BLaER1 treated with 17β-estradiol and CSF1 and Interleukin-3, amounts not matched to agents 10 nM and 100 nM (cell line): ENCODE data around the gene LIMS1.
A peak's percentile ranks its signal among the peaks of the same experiment; 100 is the strongest.

Experiments used
- H3K27ac ChIP-seq, 11 experiments: shearing (Covaris generic); formaldehyde crosslinking; 2 replicates each; pipeline ENCODE4 v1.8.1; 2022
- H3K27me3 ChIP-seq, 11 experiments: shearing (Covaris generic); formaldehyde crosslinking; 2 replicates each; pipeline ENCODE4 v1.8.1; 2022
- H3K36me3 ChIP-seq, 11 experiments: shearing (Covaris generic); formaldehyde crosslinking; 2 replicates each; pipeline ENCODE4 v1.8.1; 2022
- H3K4me1 ChIP-seq, 10 experiments: shearing (Covaris generic); formaldehyde crosslinking; 2 replicates each; pipeline ENCODE4 v1.8.1; 2022
- H3K4me2 ChIP-seq, 11 experiments: shearing (Covaris generic); formaldehyde crosslinking; 2 replicates each; pipeline ENCODE4 v1.8.1; 2022
- H3K4me3 ChIP-seq, 10 experiments: shearing (Covaris generic); formaldehyde crosslinking; 2 replicates each; pipeline ENCODE4 v1.8.1; 2022
- H3K9ac ChIP-seq, 11 experiments: shearing (Covaris generic); formaldehyde crosslinking; 2 replicates each; pipeline ENCODE4 v1.8.1; 2022
- H3K9me3 ChIP-seq, 11 experiments: shearing (Covaris generic); formaldehyde crosslinking; replicated peaks in 1 of 11; 2 replicates each; pipeline ENCODE4 v1.8.1; 2022
- H4K20me1 ChIP-seq, 11 experiments: shearing (Covaris generic); formaldehyde crosslinking; 2 replicates each; pipeline ENCODE4 v1.8.1; 2022
- Cebpa-rat ChIP-seq, 11 experiments: shearing (Covaris generic); IDR thresholded peaks; 2 replicates each; pipeline ENCODE4 v1.8.1; 2022

The LIMS1 gene

DNA sequence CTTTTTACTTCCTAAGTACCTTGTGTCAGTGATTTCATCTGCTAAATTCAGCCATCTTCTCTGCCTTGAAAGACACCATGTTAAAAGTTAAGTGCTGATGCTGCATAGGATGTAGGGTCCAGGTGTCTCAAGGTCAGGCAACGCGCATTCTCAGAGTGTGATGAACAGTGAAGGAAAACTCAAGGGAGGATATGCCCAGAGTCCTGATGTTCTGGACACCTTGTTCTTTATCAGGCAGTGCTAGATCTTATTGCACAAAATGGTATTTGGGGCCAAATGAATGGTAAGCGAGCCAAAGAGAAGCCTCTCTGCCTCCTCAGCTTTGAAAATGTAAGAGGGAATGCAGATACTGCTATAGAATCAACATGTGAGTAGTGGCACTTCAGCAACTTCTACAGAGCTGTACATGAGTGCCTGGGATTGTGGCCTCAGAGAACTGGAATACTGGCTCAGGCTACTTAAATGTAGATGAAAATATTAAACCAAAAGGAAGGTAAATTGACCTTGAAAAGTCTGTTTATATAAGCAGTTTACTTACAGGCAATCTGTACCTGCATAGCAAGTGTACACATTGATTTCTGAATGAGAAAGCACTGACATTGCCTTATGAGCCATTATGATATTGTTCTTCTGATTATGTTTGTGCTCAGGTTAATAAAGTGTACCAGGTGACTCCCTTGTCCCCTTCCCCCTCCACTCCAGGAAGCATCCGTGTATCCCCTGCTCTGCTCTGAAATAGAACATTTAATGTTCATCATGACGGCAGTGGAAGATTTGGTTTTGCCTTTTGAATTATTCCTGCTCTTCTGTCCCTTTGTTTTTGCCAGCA is 98.3 kb downstream of the LIMS1 start:
- peaks cover 0 to 4% (median 0%) of the 10 kb centered on the region in 11 experiments; a peak in 3 of 22 replicates for H3K36me3 ChIP-seq
- no peaks in the 10 kb centered on the region; a peak in 1 of 22 replicates for H3K9me3 ChIP-seq
- peak overlapping the region in 10 of 11 experiments; percentile 32 to 68 (median 48); a peak in 12 of 22 replicates for H3K4me2 ChIP-seq
- no peaks in the 10 kb centered on the region for H3K27me3 ChIP-seq
- TF ChIP-seq Cebpa-rat (IDR thresholded peaks at IDR 0.05): no peak
- peaks cover 31 to 83% (median 63%) of the 10 kb centered on the region in 11 experiments; a peak in 20 of 22 replicates for H4K20me1 ChIP-seq
- H3K27ac ChIP-seq: no peak overlapping the region
- H3K4me1 ChIP-seq: peaks cover 26 to 89% (median 40%) of the 10 kb centered on the region in 10 experiments
- H3K4me3 ChIP-seq: no peak overlapping the region
- no peak overlapping the region for H3K9ac ChIP-seq

DNA sequence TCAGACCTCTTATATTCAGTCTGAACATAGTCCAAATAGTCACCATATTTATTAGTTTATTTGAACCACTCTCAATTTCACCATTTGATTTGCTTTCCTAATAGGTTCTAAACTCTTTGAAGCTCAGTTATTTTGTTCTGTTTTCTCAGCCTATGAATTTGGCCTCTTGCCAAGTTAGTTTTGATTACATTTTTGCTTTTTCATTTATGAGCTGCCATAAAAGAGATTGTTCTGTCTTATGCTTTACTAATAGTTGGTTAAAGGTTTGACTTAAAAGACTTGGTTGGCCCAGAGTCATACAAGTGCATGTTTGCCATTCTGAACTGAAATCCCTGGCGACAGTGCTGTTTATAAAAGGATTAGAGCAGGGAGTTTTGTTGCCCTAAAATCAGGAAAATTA is 99.1 kb downstream of the LIMS1 start:
- H3K36me3 ChIP-seq: peaks cover 0 to 4% (median 0%) of the 10 kb centered on the region in 11 experiments; a peak in 3 of 22 replicates
- no peak overlapping the region for H3K27ac ChIP-seq
- peak overlapping the region in 2 of 11 experiments; percentile 12 to 41; a peak in 2 of 22 replicates for H3K4me2 ChIP-seq
- H3K4me3 ChIP-seq: no peak overlapping the region
- peaks cover 31 to 83% (median 63%) of the 10 kb centered on the region in 11 experiments; a peak in 21 of 22 replicates for H4K20me1 ChIP-seq
- no peak overlapping the region for H3K9ac ChIP-seq
- no peaks in the 10 kb centered on the region; a peak in 1 of 22 replicates for H3K9me3 ChIP-seq
- H3K27me3 ChIP-seq: no peaks in the 10 kb centered on the region
- peaks cover 26 to 97% (median 44%) of the 10 kb centered on the region in 10 experiments for H3K4me1 ChIP-seq
- no peak for TF ChIP-seq Cebpa-rat (IDR thresholded peaks at IDR 0.05)

DNA sequence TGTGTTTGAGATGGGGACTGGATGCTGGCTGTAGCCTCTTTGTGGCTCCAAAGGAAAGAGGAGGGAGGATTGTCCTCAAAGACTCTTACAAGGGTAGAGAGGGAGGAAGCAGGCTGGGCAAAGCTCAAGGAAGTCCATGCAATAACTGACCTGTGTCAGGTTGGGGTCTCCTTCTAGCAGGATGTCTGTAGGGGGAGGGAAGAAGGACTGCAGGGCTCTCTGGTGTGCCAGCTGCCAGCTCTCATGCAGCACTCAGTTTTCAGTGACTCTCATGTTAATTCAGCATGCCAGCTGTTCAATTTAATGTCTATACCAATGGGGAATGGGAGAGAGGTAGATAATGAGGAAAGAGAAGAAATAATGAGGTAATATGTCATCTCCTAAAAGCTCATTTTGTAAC is 99.7 kb downstream of the LIMS1 start:
- no peaks in the 10 kb centered on the region; a peak in 1 of 22 replicates for H3K9me3 ChIP-seq
- peaks cover 0 to 5% (median 0%) of the 10 kb centered on the region in 11 experiments; a peak in 5 of 22 replicates for H3K36me3 ChIP-seq
- H3K4me2 ChIP-seq: peak overlapping the region in 3 of 11 experiments; percentile 0 to 41 (median 12); a peak in 3 of 22 replicates
- peaks cover 31 to 83% (median 58%) of the 10 kb centered on the region in 11 experiments; a peak in 21 of 22 replicates for H4K20me1 ChIP-seq
- H3K4me3 ChIP-seq: no peak overlapping the region
- H3K27me3 ChIP-seq: no peaks in the 10 kb centered on the region
- TF ChIP-seq Cebpa-rat (IDR thresholded peaks at IDR 0.05): no peak
- peaks cover 26 to 97% (median 46%) of the 10 kb centered on the region in 10 experiments for H3K4me1 ChIP-seq
- H3K27ac ChIP-seq: peak overlapping the region in 1 of 11 experiments; percentile 40; a peak in 1 of 22 replicates
- no peak overlapping the region; a peak in 1 of 22 replicates for H3K9ac ChIP-seq

GRCh38 chr2:108634576-108635160 is 100.4 kb downstream of the LIMS1 start:
- H3K27ac ChIP-seq: peak overlapping the region in 3 of 11 experiments; percentile 6 to 40 (median 37); a peak in 4 of 22 replicates
- H3K9ac ChIP-seq: no peak overlapping the region; a peak in 1 of 22 replicates
- H3K27me3 ChIP-seq: no peaks in the 10 kb centered on the region
- H3K9me3 ChIP-seq: no peaks in the 10 kb centered on the region; a peak in 1 of 22 replicates
- peak overlapping the region in 3 of 11 experiments; percentile 0 to 41 (median 25); a peak in 4 of 22 replicates for H3K4me2 ChIP-seq
- H3K4me1 ChIP-seq: peaks cover 26 to 97% (median 45%) of the 10 kb centered on the region in 10 experiments
- H4K20me1 ChIP-seq: peaks cover 31 to 77% (median 54%) of the 10 kb centered on the region in 11 experiments; a peak in 21 of 22 replicates
- no peak for TF ChIP-seq Cebpa-rat (IDR thresholded peaks at IDR 0.05)
- no peak overlapping the region for H3K4me3 ChIP-seq
- peaks cover 0 to 5% (median 0%) of the 10 kb centered on the region in 11 experiments; a peak in 5 of 22 replicates for H3K36me3 ChIP-seq

- Histone ChIP-seq H3K4me1 (peaks cover 34 to 97% (median 54%) of the 10 kb centered on the region in 10 experiments), H4K20me1 (peaks cover 24 to 75% (median 49%) of the 10 kb centered on the region in 11 experiments; a peak in 21 of 22 replicates), H3K9ac (no peak overlapping the region; a peak in 1 of 22 replicates), H3K4me3 (no peak overlapping the region), H3K27ac (peak overlapping the region in 1 of 11 experiments; percentile 90; a peak in 1 of 22 replicates), H3K27me3 (no peaks in the 10 kb centered on the region), H3K9me3 (no peaks in the 10 kb centered on the region), H3K4me2 (peak overlapping the region in 5 of 11 experiments; percentile 24 to 88 (median 60); a peak in 7 of 22 replicates), H3K36me3 (peaks cover 0 to 5% (median 0%) of the 10 kb centered on the region in 11 experiments; a peak in 2 of 22 replicates)
- no peak for TF ChIP-seq Cebpa-rat (IDR thresholded peaks at IDR 0.05)
These were observed 101.5 kb downstream of the LIMS1 start for GRCh38 chr2:108635630-108636354.

- peak overlapping the region in 5 of 11 experiments; percentile 46 to 81 (median 75); a peak in 9 of 22 replicates for H3K9ac ChIP-seq
- peaks cover 25 to 97% (median 51%) of the 10 kb centered on the region in 10 experiments for H3K4me1 ChIP-seq
These were observed 103.0 kb downstream of the LIMS1 start for GRCh38 chr2:108637304-108637669.

GRCh38 chr2:108640731-108641130 is 106.5 kb downstream of the LIMS1 start:
- Histone ChIP-seq H3K9ac (peak overlapping the region in 3 of 11 experiments; percentile 24 to 52 (median 38); a peak in 3 of 22 replicates), H3K36me3 (peaks cover 16 to 35% (median 28%) of the 10 kb centered on the region in 11 experiments), H4K20me1 (peaks cover 0 to 35% (median 14%) of the 10 kb centered on the region in 11 experiments; a peak in 18 of 22 replicates), H3K27me3 (no peaks in the 10 kb centered on the region), H3K9me3 (peaks cover 24 to 40% (median 34%) of the 10 kb centered on the region in 11 experiments), H3K4me2 (peak overlapping the region; percentile 6 to 88 (median 51); a peak in 19 of 22 replicates), H3K4me3 (no peak overlapping the region), H3K27ac (peak overlapping the region in 6 of 11 experiments; percentile 13 to 90 (median 46); a peak in 13 of 22 replicates), H3K4me1 (peaks cover 16 to 82% (median 46%) of the 10 kb centered on the region in 10 experiments; a peak in 18 of 20 replicates)
- TF ChIP-seq Cebpa-rat (IDR thresholded peaks at IDR 0.05): no peak

More at GRCh38 chr2:108637304-108637669, 103.0 kb downstream of the LIMS1 start:
- no peak for TF ChIP-seq Cebpa-rat (IDR thresholded peaks at IDR 0.05)
- peak overlapping the region in 7 of 11 experiments; percentile 6 to 88 (median 55); a peak in 12 of 22 replicates for H3K4me2 ChIP-seq
- no peak overlapping the region; a peak in 1 of 20 replicates for H3K4me3 ChIP-seq
- H3K27ac ChIP-seq: peak overlapping the region in 5 of 11 experiments; percentile 42 to 92 (median 83); a peak in 9 of 22 replicates
- H3K27me3 ChIP-seq: no peaks in the 10 kb centered on the region
- H4K20me1 ChIP-seq: peaks cover 12 to 69% (median 39%) of the 10 kb centered on the region in 11 experiments; a peak in 21 of 22 replicates
- H3K9me3 ChIP-seq: peaks cover 0 to 6% (median 0%) of the 10 kb centered on the region in 11 experiments; a peak in 6 of 22 replicates
- peaks cover 0 to 5% (median 0%) of the 10 kb centered on the region in 11 experiments; a peak in 2 of 22 replicates for H3K36me3 ChIP-seq
